22Rv1 (cell line): Measurements from ENCODE around the gene ALDOA.

Source experiments
- H3K27ac ChIP-seq: fragments of 450-650 bp; 2 replicates; pipeline ENCODE4 v1.5.1; 2017
- CTCF ChIP-seq: fragments of 450-650 bp; IDR thresholded peaks from 2 replicates; pipeline ENCODE4 v1.5.1; 2017; ENCODE audit warnings: mild to moderate bottlenecking
- ZFX ChIP-seq: fragments of 450-650 bp; IDR thresholded peaks from 2 replicates; pipeline ENCODE4 v1.6.1; 2017; ENCODE audit warnings: antibody characterized with exemption, borderline replicate concordance

ALDOA gene

DNA sequence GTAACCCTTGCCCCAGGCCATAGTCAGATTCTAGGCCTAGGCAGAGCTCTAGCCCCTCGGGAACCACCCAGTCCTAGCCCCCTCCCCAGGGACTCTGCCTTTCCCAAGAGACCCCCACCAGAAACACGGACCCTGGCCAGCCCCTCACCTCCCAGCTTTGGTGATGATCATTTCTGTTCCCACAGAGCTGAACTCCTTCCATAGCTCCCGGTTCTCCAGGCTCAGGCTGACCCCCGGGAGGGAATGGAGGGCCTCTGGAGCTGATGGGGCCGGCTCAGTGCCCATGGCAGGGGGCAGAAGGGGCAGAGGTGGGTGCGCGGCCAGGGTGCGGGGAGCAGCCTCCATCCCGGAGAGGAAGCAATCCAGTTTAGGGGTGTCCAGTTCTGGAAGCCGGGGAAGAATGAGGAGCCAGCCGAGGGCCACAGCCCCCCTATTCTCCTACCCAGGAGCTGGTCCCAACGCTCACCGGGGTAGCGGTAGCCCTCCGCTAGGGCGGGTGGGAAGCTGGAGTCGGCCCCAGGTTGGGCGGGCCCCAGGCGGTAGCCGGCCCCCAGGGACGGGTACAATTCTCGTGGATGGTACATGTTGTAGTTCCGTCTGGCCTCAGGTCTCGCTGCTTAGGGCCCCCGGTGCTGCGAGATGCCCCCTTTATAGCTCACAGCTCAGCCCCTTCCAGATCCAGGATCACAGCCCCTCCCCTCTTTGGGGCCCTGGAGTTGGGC, 25.2 kb downstream of the ALDOA start:
- peak overlapping the region; percentile 75 for H3K27ac ChIP-seq
- TF ChIP-seq CTCF: no peak
- no peak for TF ChIP-seq ZFX

DNA sequence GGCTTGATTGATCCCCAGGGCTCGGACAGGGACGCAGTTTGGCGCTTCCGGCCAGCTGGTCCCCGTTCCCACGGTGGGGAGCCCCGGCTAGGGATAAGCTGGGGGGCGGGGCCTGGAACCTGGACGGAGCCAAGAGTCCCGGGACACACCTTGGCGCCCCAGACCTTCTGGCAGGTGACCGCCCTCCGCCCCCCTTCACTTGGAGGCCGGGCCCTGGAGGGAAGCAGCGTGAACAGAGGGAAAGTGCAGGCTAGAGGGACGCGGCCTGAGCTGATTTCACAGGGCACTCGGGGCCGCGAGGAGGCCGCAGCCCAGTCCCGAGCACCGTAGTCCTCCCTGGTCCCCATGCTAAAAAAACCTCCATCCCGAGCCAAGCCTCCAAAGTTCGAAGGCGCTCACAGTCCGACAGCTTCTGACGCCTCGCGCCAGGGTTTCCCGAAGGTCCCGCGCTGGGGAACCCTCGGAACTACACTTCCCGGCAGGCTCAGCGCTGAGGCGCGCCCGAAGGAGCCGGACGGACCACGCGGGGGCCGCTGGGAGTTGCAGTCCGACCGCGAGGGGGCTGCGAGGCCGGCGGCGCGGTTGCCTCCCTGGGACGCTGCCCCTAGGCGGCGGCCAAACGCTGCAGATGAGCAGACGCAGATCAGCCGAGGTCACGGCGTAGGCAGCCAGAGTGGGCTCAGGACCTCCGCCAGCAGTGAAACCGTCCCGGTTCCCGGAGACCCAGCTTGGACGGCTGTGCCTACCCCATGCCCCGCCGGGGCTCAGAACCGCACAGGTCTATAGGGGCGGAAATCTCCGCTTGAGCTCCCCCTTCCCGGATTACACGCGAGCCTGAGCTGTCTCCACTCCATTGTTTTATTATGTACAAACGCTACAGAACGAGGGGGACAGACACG, 26.2 kb downstream of the ALDOA start, which contains the start of gene TBX6:
TSS of gene TBX6 (minus strand) at position 451 of the 899 bp plus-strand sequence. CDS start 731 bp downstream, outside the sequence.
- TF ChIP-seq CTCF (peak; percentile 80), ZFX (no peak)
- H3K27ac ChIP-seq: peak within 1 kb of the TSS; percentile 75

GRCh38 chr16:30092373-30093010, 26.9 kb downstream of the ALDOA start:
- TF ChIP-seq CTCF: peak; percentile 84
- no peak for TF ChIP-seq ZFX
- H3K27ac ChIP-seq: peak overlapping the region; percentile 75

GRCh38 chr16:30094541-30095165, 29.1 kb downstream of the ALDOA start:
- peak overlapping the region; percentile 75 for H3K27ac ChIP-seq
- TF ChIP-seq ZFX (no peak), CTCF (no peak)

- TF ChIP-seq CTCF (no peak), ZFX (no peak)
- H3K27ac ChIP-seq: peak overlapping the region; percentile 75
Measured at GRCh38 chr16:30095166-30096078, 29.9 kb downstream of the ALDOA start.
